Astrocyte (in vitro differentiated cells and primary cell): ENCODE measurements around the gene CYB561D2. TPM values are rescaled to one million over a fixed set of nuclear protein-coding genes. Genes with fewer than 3 reads are reported as not detected.

Experiments used
- DNase-seq: peaks from one replicate; pipeline ENCODE4 v3.0.0-alpha.2; 2010; ENCODE audit warnings: low read depth
- FAIRE-seq: peaks from 2 replicates; lab custom pipeline; 2011; peaks lifted over from hg19 to GRCh38; lab: Jason Lieb, UNC
- H2AFZ ChIP-seq: 2 replicates; pipeline ENCODE4 v1.6.0; 2012; ENCODE audit warnings: low read depth, low read length, inconsistent platforms
- H3K27ac ChIP-seq: 2 replicates; pipeline ENCODE4 v1.5.1; 2011; ENCODE audit warnings: low read depth, low read length, inconsistent platforms
- H3K27me3 ChIP-seq: 2 replicates; pipeline ENCODE4 v1.6.0; 2011; ENCODE audit warnings: low read length, inconsistent platforms; ENCODE audit not compliant: insufficient read depth
- H3K36me3 ChIP-seq: 2 replicates; pipeline ENCODE4 v1.5.1; 2011; ENCODE audit warnings: low read length, inconsistent platforms; ENCODE audit not compliant: insufficient read depth
- H3K4me1 ChIP-seq: 2 replicates; pipeline ENCODE4 v1.5.1; 2011; ENCODE audit warnings: low read length, inconsistent platforms; ENCODE audit not compliant: insufficient read depth
- H3K4me2 ChIP-seq: 2 replicates; pipeline ENCODE4 v1.6.0; 2012; ENCODE audit warnings: low read length, inconsistent platforms
- H3K4me3 ChIP-seq: 2 replicates; pipeline ENCODE4 v1.5.1; 2011; ENCODE audit warnings: low read depth, mild to moderate bottlenecking, low read length, inconsistent platforms; ENCODE audit not compliant: insufficient read depth
- H3K79me2 ChIP-seq: 2 replicates; pipeline ENCODE4 v1.6.0; 2012; ENCODE audit warnings: mild to moderate bottlenecking, low read length, inconsistent platforms; ENCODE audit not compliant: insufficient read depth
- H3K9ac ChIP-seq: 2 replicates; pipeline ENCODE4 v1.6.0; 2012; ENCODE audit warnings: mild to moderate bottlenecking, low read length, inconsistent platforms
- H3K9me3 ChIP-seq: 2 replicates; pipeline ENCODE4 v1.5.1; 2012; ENCODE audit warnings: low read depth, mild to moderate bottlenecking, low read length, inconsistent platforms; ENCODE audit not compliant: insufficient read depth
- H4K20me1 ChIP-seq: 2 replicates; pipeline ENCODE4 v1.6.0; 2012; ENCODE audit warnings: low read length, inconsistent platforms; ENCODE audit not compliant: insufficient read depth
- H3K27ac Mint-ChIP-seq: one replicate; pipeline ENCODE4 v1.8.0; 2021; ENCODE audit warnings: mild to moderate bottlenecking, mixed read lengths; ENCODE audit not compliant: unreplicated experiment
- H3K27me3 Mint-ChIP-seq: one replicate; pipeline ENCODE4 v1.8.0; 2021; ENCODE audit warnings: low read depth, mixed read lengths; ENCODE audit not compliant: unreplicated experiment
- H3K36me3 Mint-ChIP-seq: one replicate; pipeline ENCODE4 v1.8.0; 2021; ENCODE audit warnings: low read depth, mixed read lengths; ENCODE audit not compliant: unreplicated experiment
- H3K4me1 Mint-ChIP-seq: one replicate; pipeline ENCODE4 v1.8.0; 2021; ENCODE audit warnings: low read depth, mixed read lengths; ENCODE audit not compliant: unreplicated experiment
- H3K4me3 Mint-ChIP-seq: one replicate; pipeline ENCODE4 v1.8.0; 2021; ENCODE audit warnings: mild to moderate bottlenecking, moderate library complexity, mixed read lengths; ENCODE audit not compliant: unreplicated experiment
- H3K9me3 Mint-ChIP-seq: one replicate; pipeline ENCODE4 v1.8.0; 2021; ENCODE audit warnings: mild to moderate bottlenecking, mixed read lengths; ENCODE audit not compliant: unreplicated experiment
- EZH2 ChIP-seq: IDR thresholded peaks from 2 replicates; pipeline ENCODE4 v1.6.1; 2012; ENCODE audit warnings: mild to moderate bottlenecking, low read length, inconsistent platforms; ENCODE audit not compliant: insufficient read depth
- total RNA-seq: library from RNA; stranded (reverse); gene quantifications from 2 replicates; pipeline ENCODE4 v1.2.1, GENCODE V29; 2021
- TF ChIP-seq, protein P1 (sequence below): IDR thresholded peaks from 2 replicates; pipeline ENCODE4 v1.5.1; 2011; ENCODE audit warnings: low read depth, mild to moderate bottlenecking, inconsistent platforms, low read length, moderate library complexity; ENCODE audit not compliant: insufficient read depth

CYB561D2 gene
- total RNA-seq, 1 donor from 2014 or later = 19.4 TPM

DNA sequence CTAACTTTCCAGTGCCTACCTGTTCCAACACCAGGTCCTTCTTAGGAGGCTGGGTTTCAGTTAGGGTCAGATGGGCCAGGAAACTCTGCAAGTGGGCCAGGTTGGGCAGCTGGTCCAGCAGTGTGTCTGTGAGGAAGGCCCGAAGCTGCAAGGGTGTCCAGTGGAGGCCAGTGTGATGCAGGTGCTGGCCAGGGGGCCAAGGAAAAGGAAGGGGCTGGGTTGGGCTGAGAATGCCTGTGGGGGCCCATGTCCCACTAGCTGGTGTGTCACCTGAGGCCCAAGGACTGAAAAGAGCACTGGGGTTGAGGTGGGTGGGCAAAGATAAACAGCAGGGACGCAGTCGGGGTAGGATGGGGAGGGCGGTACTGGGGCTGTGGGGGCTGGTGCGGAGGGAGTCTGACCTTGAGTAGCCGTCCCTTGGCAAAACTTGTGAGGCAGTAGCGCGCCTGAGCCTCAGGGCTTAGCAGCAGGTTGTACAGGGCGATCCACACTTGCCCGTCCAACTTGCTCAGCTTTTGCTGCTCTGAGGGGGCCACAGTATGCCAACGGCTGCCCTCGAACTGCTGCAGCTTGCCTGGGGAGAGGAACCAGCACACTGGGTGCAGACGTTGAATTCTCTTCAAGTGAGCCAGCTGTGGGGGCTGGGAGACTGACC lies 8.5 kb upstream of the CYB561D2 start:
- H3K27ac ChIP-seq = no peak overlapping the region
- H3K27me3 ChIP-seq = no peaks in the 10 kb centered on the region
- FAIRE-seq (no peak), DNase-seq (no peak)
- H3K4me1 Mint-ChIP-seq = peaks cover 10% of the 10 kb centered on the region
- H4K20me1 ChIP-seq = no peaks in the 10 kb centered on the region
- H3K4me2 ChIP-seq = no peak overlapping the region
- no peak for TF ChIP-seq EZH2
- TF ChIP-seq, protein P1, sequence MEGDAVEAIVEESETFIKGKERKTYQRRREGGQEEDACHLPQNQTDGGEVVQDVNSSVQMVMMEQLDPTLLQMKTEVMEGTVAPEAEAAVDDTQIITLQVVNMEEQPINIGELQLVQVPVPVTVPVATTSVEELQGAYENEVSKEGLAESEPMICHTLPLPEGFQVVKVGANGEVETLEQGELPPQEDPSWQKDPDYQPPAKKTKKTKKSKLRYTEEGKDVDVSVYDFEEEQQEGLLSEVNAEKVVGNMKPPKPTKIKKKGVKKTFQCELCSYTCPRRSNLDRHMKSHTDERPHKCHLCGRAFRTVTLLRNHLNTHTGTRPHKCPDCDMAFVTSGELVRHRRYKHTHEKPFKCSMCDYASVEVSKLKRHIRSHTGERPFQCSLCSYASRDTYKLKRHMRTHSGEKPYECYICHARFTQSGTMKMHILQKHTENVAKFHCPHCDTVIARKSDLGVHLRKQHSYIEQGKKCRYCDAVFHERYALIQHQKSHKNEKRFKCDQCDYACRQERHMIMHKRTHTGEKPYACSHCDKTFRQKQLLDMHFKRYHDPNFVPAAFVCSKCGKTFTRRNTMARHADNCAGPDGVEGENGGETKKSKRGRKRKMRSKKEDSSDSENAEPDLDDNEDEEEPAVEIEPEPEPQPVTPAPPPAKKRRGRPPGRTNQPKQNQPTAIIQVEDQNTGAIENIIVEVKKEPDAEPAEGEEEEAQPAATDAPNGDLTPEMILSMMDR = no peak
- H3K4me1 ChIP-seq = peaks cover 24% of the 10 kb centered on the region
- H3K4me3 ChIP-seq = no peak overlapping the region
- H3K9me3 Mint-ChIP-seq = peaks cover 6% of the 10 kb centered on the region
- no peak overlapping the region for H3K9ac ChIP-seq
- no peaks in the 10 kb centered on the region for H3K79me2 ChIP-seq
- no peak overlapping the region for H3K4me3 Mint-ChIP-seq
- no peaks in the 10 kb centered on the region for H3K36me3 ChIP-seq
- H3K27ac Mint-ChIP-seq = no peak overlapping the region
- peaks cover 36% of the 10 kb centered on the region for H3K27me3 Mint-ChIP-seq
- H2AFZ ChIP-seq = no peak overlapping the region
- no peaks in the 10 kb centered on the region for H3K36me3 Mint-ChIP-seq
- H3K9me3 ChIP-seq = no peaks in the 10 kb centered on the region

DNA sequence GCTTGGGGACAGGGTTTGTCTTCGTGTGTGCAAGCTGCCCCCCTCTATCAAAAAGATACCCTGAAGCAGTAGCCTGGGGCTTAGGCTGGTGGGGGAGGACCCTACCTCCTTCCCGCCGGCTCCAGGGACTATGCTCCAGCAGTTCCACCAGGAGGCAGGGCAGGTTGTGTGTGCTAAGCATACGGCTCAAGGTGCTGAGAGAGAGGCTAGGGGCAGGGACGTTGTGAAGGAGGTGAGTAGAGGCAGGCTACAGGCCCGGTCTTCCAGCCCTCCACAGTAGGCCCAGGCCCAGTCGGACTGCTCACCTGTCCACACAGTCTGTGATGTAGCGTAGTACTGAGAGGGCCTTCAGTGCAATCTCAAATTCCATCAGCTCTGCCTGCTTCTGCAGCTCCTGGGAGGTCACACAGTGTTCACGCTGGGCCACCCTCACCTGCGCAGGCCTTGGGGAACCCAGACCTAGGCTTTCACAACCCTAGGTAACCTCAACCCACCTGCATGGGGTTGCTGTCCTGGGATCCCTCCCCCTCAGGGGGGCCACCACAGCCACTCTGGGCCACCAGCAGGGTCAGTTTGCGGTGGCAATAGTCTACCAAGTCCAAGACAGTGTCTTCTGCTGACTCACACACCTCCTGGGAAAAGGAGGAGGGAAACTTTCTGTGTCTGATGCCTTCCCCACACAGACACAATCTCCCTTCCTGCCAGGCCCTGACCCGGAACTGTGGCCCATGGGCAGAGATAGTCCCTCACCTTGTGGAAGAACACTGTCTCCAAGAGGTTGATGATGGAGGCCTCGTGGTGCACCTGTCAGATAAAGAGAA lies 7.6 kb upstream of the CYB561D2 start:
- Histone ChIP-seq H3K4me1 (peaks cover 18% of the 10 kb centered on the region), H3K4me2 (no peak overlapping the region), H3K9me3 (no peaks in the 10 kb centered on the region), H4K20me1 (peaks cover 4% of the 10 kb centered on the region), H3K27ac (no peak overlapping the region), H3K79me2 (no peaks in the 10 kb centered on the region), H3K4me3 (no peak overlapping the region), H2AFZ (no peak overlapping the region), H3K27me3 (no peaks in the 10 kb centered on the region), H3K36me3 (no peaks in the 10 kb centered on the region), H3K9ac (no peak overlapping the region)
- Mint-ChIP-seq H3K27me3 (peaks cover 36% of the 10 kb centered on the region), H3K4me3 (no peak overlapping the region), H3K27ac (no peak overlapping the region), H3K36me3 (no peaks in the 10 kb centered on the region), H3K9me3 (peaks cover 6% of the 10 kb centered on the region), H3K4me1 (peaks cover 9% of the 10 kb centered on the region)
- no peak for TF ChIP-seq EZH2
- TF ChIP-seq, protein P1 = no peak
- DNase-seq = no peak
- no peak for FAIRE-seq

- Histone ChIP-seq H3K79me2 (peaks cover 17% of the 10 kb centered on the region), H2AFZ (peak overlapping the region; percentile 92), H3K4me1 (peaks cover 23% of the 10 kb centered on the region), H3K27ac (no peak overlapping the region), H4K20me1 (peaks cover 4% of the 10 kb centered on the region), H3K9ac (no peak overlapping the region), H3K4me2 (peak overlapping the region; percentile 98), H3K4me3 (peak overlapping the region; percentile 64), H3K9me3 (no peaks in the 10 kb centered on the region), H3K36me3 (peaks cover 3% of the 10 kb centered on the region), H3K27me3 (no peaks in the 10 kb centered on the region)
- no peak overlapping the region for H3K27ac Mint-ChIP-seq
- TF ChIP-seq, protein P1 = no peak
- TF ChIP-seq EZH2 = no peak
- peaks cover 4% of the 10 kb centered on the region for H3K9me3 Mint-ChIP-seq
- H3K4me3 Mint-ChIP-seq = no peak overlapping the region
- DNase-seq (no peak), FAIRE-seq (no peak)
- H3K4me1 Mint-ChIP-seq = peaks cover 4% of the 10 kb centered on the region
- H3K27me3 Mint-ChIP-seq = peaks cover 30% of the 10 kb centered on the region
- H3K36me3 Mint-ChIP-seq = peaks cover 4% of the 10 kb centered on the region
Measured at GRCh38 chr3:50345008-50345407, 5.7 kb upstream of the CYB561D2 start.
